HepG2 (cell line): ENCODE measurements around the gene CSDE1. TPM values are rescaled to one million over a fixed set of nuclear protein-coding genes. Genes with fewer than 3 reads are reported as not detected.
A peak's percentile ranks its signal among the peaks of the same experiment; 100 is the strongest.

Experiments
- ARID3A ChIP-seq: IDR thresholded peaks from 2 replicates; pipeline ENCODE4 v1.6.1; 2012; ENCODE audit warnings: low read depth, low read length, improper control_type of control experiment
- CC2D1A ChIP-seq: sonication (generic); formaldehyde crosslinking; IDR thresholded peaks from 2 replicates; pipeline ENCODE4 v1.8.1; 2023; ENCODE audit warnings: mild to moderate bottlenecking, missing genetic modification reagents
- FOXP1 ChIP-seq, 2 experiments: fragments of 450-650 bp in 1 of 2; IDR thresholded peaks; 2 replicates each; pipeline ENCODE4 v1.6.1; 2017 to 2018; ENCODE audit warnings: antibody characterized with exemption in 1 of 2
- HMGXB4 ChIP-seq, 2 experiments: sonication (generic) in 1 of 2; formaldehyde crosslinking in 1 of 2; IDR thresholded peaks; 2 replicates each; pipeline versions ENCODE4 v1.4.0 to v1.6.1; 2018 to 2020; ENCODE audit warnings: missing genetic modification reagents in 2 of 2, borderline replicate concordance in 1 of 2, low read depth in 1 of 2, mild to moderate bottlenecking in 1 of 2, missing biosample characterization in 1 of 2
- HNRNPH1 ChIP-seq: fragments of 200-400 bp; formaldehyde crosslinking; optimal IDR thresholded peaks from 2 replicates; pipeline ENCODE3; 2017; ENCODE audit warnings: mild to moderate bottlenecking, low read depth, low read length
- HOXD1 ChIP-seq: sonication (generic); formaldehyde crosslinking; IDR thresholded peaks from 2 replicates; pipeline ENCODE4 v1.5.0; 2020; ENCODE audit warnings: missing genetic modification reagents
- KLF9 ChIP-seq: IDR thresholded peaks from 2 replicates; pipeline ENCODE4 v1.6.1; 2016; ENCODE audit warnings: low read depth
- MED8 ChIP-seq: sonication (generic); formaldehyde crosslinking; IDR thresholded peaks from 2 replicates; pipeline ENCODE4 v1.8.1; 2023; ENCODE audit warnings: mild to moderate bottlenecking, missing genetic modification reagents; ENCODE audit not compliant: insufficient replicate concordance
- MIER3 ChIP-seq: IDR thresholded peaks from 2 replicates; pipeline ENCODE4 v1.6.1; 2016; ENCODE audit warnings: missing compliant biosample characterization, borderline replicate concordance
- NFATC3 ChIP-seq: sonication (generic); formaldehyde crosslinking; IDR thresholded peaks from 2 replicates; pipeline ENCODE4 v1.5.1; 2020; ENCODE audit warnings: mild to moderate bottlenecking, missing genetic modification reagents
- PREB ChIP-seq: sonication (generic); formaldehyde crosslinking; IDR thresholded peaks from 2 replicates; pipeline ENCODE4 v1.4.0; 2020; ENCODE audit warnings: missing genetic modification reagents
- RAD51 ChIP-seq: fragments of 450-650 bp; IDR thresholded peaks from 2 replicates; pipeline ENCODE4 v1.6.1; 2016; ENCODE audit warnings: borderline replicate concordance
- SMARCE1 ChIP-seq: fragments of 450-650 bp; IDR thresholded peaks from 2 replicates; pipeline ENCODE4 v1.6.1; 2017; ENCODE audit warnings: borderline replicate concordance
- STAT5B ChIP-seq: sonication (generic); formaldehyde crosslinking; IDR thresholded peaks from 2 replicates; pipeline ENCODE4 v1.4.0; 2020; ENCODE audit warnings: missing genetic modification reagents
- TBP ChIP-seq: sonication (generic); formaldehyde crosslinking; IDR thresholded peaks from 2 replicates; pipeline ENCODE4 v1.5.0; 2020; ENCODE audit warnings: missing genetic modification reagents
- U2AF1 ChIP-seq: fragments of 200-400 bp; formaldehyde crosslinking; optimal IDR thresholded peaks from 2 replicates; pipeline ENCODE3; 2017; ENCODE audit warnings: mild to moderate bottlenecking, low read depth, low read length
- YEATS4 ChIP-seq: sonication (generic); formaldehyde crosslinking; IDR thresholded peaks from 2 replicates; pipeline ENCODE4 v1.4.0; 2020; ENCODE audit warnings: missing genetic modification reagents, borderline replicate concordance
- ZC3H4 ChIP-seq: sonication (generic); formaldehyde crosslinking; IDR thresholded peaks from 2 replicates; pipeline ENCODE4 v1.4.0; 2020; ENCODE audit warnings: missing genetic modification reagents, borderline replicate concordance
- ZNF260 ChIP-seq: sonication (generic); formaldehyde crosslinking; IDR thresholded peaks from 2 replicates; pipeline ENCODE4 v1.4.0; 2020; ENCODE audit warnings: missing genetic modification reagents, low read depth, mild to moderate bottlenecking, borderline replicate concordance
- ZNF326 ChIP-seq: sonication (generic); formaldehyde crosslinking; IDR thresholded peaks from 2 replicates; pipeline ENCODE4 v1.4.0; 2020; ENCODE audit warnings: missing genetic modification reagents, borderline replicate concordance
- ZNF34 ChIP-seq: sonication (generic); formaldehyde crosslinking; IDR thresholded peaks from 2 replicates; pipeline ENCODE4 v1.4.0; 2020; ENCODE audit warnings: mild to moderate bottlenecking, missing genetic modification reagents, borderline replicate concordance
- ZNF550 ChIP-seq: sonication (generic); formaldehyde crosslinking; IDR thresholded peaks from 2 replicates; pipeline ENCODE4 v1.4.0; 2020; ENCODE audit warnings: mild to moderate bottlenecking, missing genetic modification reagents, borderline replicate concordance
- ZNF703 ChIP-seq: sonication (generic); formaldehyde crosslinking; IDR thresholded peaks from 2 replicates; pipeline ENCODE4 v1.5.1; 2020; ENCODE audit warnings: missing genetic modification reagents, mild to moderate bottlenecking, moderate library complexity, borderline replicate concordance
- ZSCAN12 ChIP-seq: sonication (generic); formaldehyde crosslinking; IDR thresholded peaks from 2 replicates; pipeline ENCODE4 v1.9.0; 2021; ENCODE audit warnings: mild to moderate bottlenecking, missing genetic modification reagents
- polyA plus RNA-seq, 8 experiments: library from polyadenylated mRNA; depleted of rRNA in 3 of 8; stranded (reverse) in 7 of 8; unstranded in 1 of 8; fragments of >200 nt; fragmentation: Illumina TruSeq in 4 of 8; extraction: Trizol in 4 of 8; gene quantifications; 2 replicates each; pipeline versions ENCODE4 v1.2.1 to v1.2.3, GENCODE V29; 2011 to 2016; ENCODE audit warnings: low read depth in 4 of 8, missing spikeins in 1 of 8, mixed read lengths in 1 of 8; ENCODE audit not compliant: insufficient read depth in 1 of 8
- total RNA-seq, 5 experiments: library from RNA; depleted of rRNA; stranded (reverse); fragments of >200 nt; fragmentation: Illumina TruSeq; extraction: Trizol; gene quantifications; 2 replicates each; pipeline ENCODE4 v1.2.3, GENCODE V29; 2016; ENCODE audit warnings: low read depth in 1 of 5
- TF ChIP-seq, protein P1 (sequence below): sonication (generic); formaldehyde crosslinking; IDR thresholded peaks from 2 replicates; pipeline ENCODE4 v1.8.1; 2023; ENCODE audit warnings: mild to moderate bottlenecking, missing genetic modification reagents, borderline replicate concordance

Gene CSDE1
- total and polyA plus RNA-seq, 2 of the 13 experiments (the other 11 are each of a cell fraction or from before 2014, with no cell fraction given): 150 to 313 TPM

DNA sequence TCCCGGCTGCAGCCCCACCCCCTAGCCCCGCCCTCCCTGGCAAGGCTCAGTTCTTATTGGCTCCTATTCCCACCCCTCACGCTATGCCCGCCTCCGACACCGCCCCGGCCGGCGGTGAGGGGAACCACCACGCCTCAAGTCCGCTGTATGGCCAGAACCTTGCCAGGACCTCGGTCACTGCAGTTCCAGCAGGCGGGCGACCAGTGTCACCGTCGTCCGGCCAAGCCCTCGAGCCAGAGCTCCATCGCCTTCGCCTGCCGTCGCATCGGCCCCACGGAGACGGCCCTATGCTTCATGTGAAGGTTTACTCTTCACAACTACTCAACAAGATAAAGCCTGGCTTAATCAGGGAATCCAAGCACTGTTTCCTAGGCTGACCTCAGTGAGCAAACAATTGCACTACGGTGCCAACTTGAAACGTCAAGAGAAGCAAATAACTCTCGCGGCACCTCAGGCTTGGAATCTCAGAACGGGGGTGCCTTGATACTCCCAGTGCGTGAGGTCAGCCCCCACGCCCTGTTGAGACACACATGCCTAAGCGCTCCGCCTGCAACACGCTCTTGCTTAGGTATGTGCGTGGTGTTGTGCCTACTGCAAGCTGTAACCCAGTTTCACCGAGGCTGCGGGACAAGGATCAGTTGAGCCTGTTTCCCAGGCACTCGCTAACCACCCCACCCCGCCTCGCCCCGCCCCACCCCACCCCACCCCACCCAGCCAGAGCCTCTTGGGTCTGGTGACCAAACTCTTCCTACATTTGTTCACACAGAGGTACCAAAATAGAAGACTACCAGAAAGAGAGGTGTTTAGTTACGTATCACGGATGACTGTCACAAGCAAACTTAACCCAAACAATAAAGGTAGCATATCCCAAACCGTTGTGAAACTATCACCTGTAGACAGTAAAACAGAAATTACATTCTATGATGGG lies 87.4 kb downstream of the CSDE1 start (continued):
- no peak for TF ChIP-seq ARID3A
- no peak for TF ChIP-seq NFATC3 (CRISPR knock-in tag)
- no peak for TF ChIP-seq RAD51
- TF ChIP-seq HMGXB4 (CRISPR knock-in tag; IDR thresholded peaks at IDR 0.05; ENCODE audit: borderline replicate concordance in 1 of 2, low read depth in 1 of 2): 0 out of 4 replicates have a peak, but pooled peaks of 1 of the 2 experiments have one; percentile 25
- TF ChIP-seq KLF9: no peak
- no peak for TF ChIP-seq SMARCE1
- no peak for TF ChIP-seq TBP (CRISPR knock-in tag)
- TF ChIP-seq MIER3: no peak
- no peak for TF ChIP-seq ZNF550 (CRISPR knock-in tag)
- TF ChIP-seq ZSCAN12 (CRISPR knock-in tag): no peak
- TF ChIP-seq HNRNPH1: no peak
- TF ChIP-seq U2AF1: no peak
- no peak for TF ChIP-seq ZNF34 (CRISPR knock-in tag)
- TF ChIP-seq PREB (CRISPR knock-in tag): no peak
- no peak for TF ChIP-seq ZNF260 (CRISPR knock-in tag)
- 0 out of 2 replicates have a peak, but pooled peaks have one; percentile 29 for TF ChIP-seq YEATS4 (CRISPR knock-in tag)
- TF ChIP-seq ZC3H4 (CRISPR knock-in tag): no peak
- TF ChIP-seq STAT5B (CRISPR knock-in tag): no peak
- TF ChIP-seq HOXD1: no peak
- TF ChIP-seq, protein P1, sequence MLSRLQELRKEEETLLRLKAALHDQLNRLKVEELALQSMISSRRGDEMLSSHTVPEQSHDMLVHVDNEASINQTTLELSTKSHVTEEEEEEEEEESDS (CRISPR knock-in tag): no peak
- no peak for TF ChIP-seq MED8 (CRISPR knock-in tag)
- no peak for TF ChIP-seq ZNF326 (CRISPR knock-in tag)
- TF ChIP-seq FOXP1 (IDR thresholded peaks at IDR 0.05): no peak
- no peak for TF ChIP-seq FOXP1 (CRISPR knock-in tag; IDR thresholded peaks at IDR 0.05)
- TF ChIP-seq ZNF703 (CRISPR knock-in tag): no peak
- no peak for TF ChIP-seq CC2D1A
